GM10266 (cell line): ENCODE results near the gene KTN1.

ENCODE experiments used
- DNase-seq: peaks from one replicate; pipeline ENCODE4 v3.0.0; 2012; ENCODE audit errors: extremely low spot score
- TF ChIP-seq, protein P1 (sequence below): IDR thresholded peaks from 2 replicates; pipeline ENCODE4 v1.5.1; 2012; ENCODE audit warnings: mild to moderate bottlenecking, low read depth; ENCODE audit not compliant: control insufficient read depth, insufficient read depth; ENCODE audit errors: missing control alignments

KTN1 gene

DNA sequence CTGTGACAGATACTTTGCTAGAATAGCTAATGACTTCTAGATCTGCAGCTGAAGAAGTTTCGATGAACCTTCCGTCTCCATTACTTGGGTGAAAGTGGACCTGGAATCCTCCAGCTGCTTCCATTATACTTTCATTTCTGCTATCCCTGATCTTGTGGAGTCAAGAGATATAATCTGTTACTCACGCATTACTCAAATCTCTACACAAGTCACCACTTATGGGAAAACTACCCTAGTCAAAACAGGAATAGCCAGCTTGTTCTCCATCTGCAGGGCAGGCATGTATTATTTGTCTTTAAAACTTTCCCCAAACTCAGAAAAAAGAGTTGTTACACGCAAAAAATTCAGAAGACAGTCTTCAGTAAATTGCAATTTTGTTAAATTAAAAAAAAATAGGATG, 2.8 kb upstream of the KTN1 start:
- TF ChIP-seq, protein P1, sequence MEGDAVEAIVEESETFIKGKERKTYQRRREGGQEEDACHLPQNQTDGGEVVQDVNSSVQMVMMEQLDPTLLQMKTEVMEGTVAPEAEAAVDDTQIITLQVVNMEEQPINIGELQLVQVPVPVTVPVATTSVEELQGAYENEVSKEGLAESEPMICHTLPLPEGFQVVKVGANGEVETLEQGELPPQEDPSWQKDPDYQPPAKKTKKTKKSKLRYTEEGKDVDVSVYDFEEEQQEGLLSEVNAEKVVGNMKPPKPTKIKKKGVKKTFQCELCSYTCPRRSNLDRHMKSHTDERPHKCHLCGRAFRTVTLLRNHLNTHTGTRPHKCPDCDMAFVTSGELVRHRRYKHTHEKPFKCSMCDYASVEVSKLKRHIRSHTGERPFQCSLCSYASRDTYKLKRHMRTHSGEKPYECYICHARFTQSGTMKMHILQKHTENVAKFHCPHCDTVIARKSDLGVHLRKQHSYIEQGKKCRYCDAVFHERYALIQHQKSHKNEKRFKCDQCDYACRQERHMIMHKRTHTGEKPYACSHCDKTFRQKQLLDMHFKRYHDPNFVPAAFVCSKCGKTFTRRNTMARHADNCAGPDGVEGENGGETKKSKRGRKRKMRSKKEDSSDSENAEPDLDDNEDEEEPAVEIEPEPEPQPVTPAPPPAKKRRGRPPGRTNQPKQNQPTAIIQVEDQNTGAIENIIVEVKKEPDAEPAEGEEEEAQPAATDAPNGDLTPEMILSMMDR, result no peak
- no peak for DNase-seq

GRCh38 chr14:55578511-55578910, 1.5 kb upstream of the KTN1 start:
- DNase-seq, result no peak

DNA sequence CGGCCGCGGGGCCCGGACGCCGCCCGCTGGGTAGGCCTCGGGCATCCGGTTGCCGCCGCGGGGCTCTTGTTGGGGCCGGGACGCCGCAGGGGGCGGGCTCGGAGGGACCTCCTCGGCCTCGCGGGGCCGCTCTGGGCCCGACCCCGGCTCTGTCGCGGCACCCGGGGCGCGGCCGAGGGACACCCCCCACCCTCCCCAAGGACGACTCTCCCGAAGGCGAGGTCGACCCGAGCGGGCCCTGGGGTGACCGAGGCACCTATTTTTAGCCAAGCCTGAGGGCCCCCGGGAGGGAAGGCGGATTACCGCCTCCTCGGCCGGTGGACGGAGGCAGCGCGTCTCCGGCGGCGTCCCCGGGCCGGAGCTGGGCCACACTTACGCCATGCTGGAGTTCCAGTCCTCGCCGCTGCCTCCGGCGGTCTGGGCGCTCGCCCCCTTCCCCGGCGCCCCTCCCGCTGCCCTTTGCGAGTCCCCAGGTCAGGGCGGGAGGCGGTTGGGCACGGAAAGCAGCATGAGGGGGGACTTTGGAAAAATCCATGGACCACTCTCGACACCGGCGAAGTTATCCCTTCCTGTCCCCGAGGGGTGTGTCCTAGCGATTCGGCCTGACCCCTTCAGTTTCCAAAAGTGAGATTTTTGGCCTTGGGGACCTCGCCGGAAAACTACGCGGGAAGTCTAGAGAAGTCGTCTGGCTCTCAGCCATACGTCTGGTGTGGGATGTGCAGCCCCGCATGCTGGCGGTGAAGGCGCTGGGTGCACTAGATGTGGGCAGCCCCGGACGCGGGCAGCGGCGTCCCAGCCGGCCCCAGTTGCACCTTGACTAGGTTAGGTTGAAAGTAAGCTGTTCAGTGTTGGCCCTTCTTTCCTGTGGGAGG, 699 bp downstream of the KTN1 start:
- TF ChIP-seq, protein P1, result no peak
- peak; percentile 69 for DNase-seq

More at GRCh38 chr14:55578511-55578910, 1.5 kb upstream of the KTN1 start:
- TF ChIP-seq, protein P1, result no peak

GRCh38 chr14:55581342-55581771, 1.4 kb downstream of the KTN1 start:
- TF ChIP-seq, protein P1, result no peak
- DNase-seq, result no peak

DNA sequence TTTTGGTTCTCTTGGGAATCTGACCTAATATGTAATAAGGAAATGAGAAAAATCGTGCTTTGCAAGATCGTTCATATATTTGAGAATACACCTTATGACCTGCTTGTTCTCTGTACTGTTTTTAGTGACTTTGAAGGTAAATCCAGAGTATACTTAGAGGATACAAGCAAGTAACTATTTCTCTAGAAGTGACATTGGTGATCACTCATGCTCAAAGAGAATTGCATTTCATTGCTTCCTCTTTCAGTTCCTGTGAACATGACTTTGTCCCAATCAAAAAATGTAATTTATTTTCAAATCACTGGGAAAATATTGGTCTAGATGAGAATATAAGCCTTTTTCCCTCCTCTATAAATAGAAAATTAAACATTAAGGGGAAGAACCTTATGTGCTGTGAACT, 2.7 kb downstream of the KTN1 start:
- peak; percentile 27 for DNase-seq
- TF ChIP-seq, protein P1, result no peak

- no peak for DNase-seq
- TF ChIP-seq, protein P1, result no peak
Measured at GRCh38 chr14:55583942-55584468, 4.0 kb downstream of the KTN1 start.

- TF ChIP-seq, protein P1, result no peak
- DNase-seq, result no peak
Measured at GRCh38 chr14:55585854-55586253, 5.8 kb downstream of the KTN1 start.
